ENCODE results near the gene PDE1C. TPM values are rescaled to one million over a fixed set of nuclear protein-coding genes. Genes with fewer than 3 reads are reported as not detected.
"Not testable (repeated sequence)": the region's sequence is repeated elsewhere in the genome, so short reads cannot be mapped to it uniquely, and the experiment has no call there.

The PDE1C gene
- total and polyA plus RNA-seq, 3 experiments from 2014 or later = not detected

GRCh38 chr7:31835471-31835870 is 234.7 kb downstream of the PDE1C start:
- CTCF ChIA-PET = no interaction called here
- POLR2A ChIA-PET = no interaction called here
- no peaks in the 10 kb centered on the region for H3K27me3 ChIP-seq (ENCODE audit: insufficient read depth, low read length, poor library complexity, severe bottlenecking)
- Mint-ChIP-seq H3K4me3 (no peak overlapping the region), H3K4me1 (no peaks in the 10 kb centered on the region), H3K27me3 (no peaks in the 10 kb centered on the region), H3K36me3 (no peaks in the 10 kb centered on the region), H3K27ac (no peak overlapping the region), H3K9me3 (peaks cover 5 to 9% (median 6%) of the 10 kb centered on the region in 5 donors)
- H3K9me3 ChIP-seq (ENCODE audit: low read length) = no peaks in the 10 kb centered on the region
- H3K36me3 ChIP-seq (ENCODE audit: insufficient read depth, low read length) = no peaks in the 10 kb centered on the region
- DNase-seq = no peak
- no peak overlapping the region for H3K27ac ChIP-seq (ENCODE audit: low read depth, low read length)
- no peaks in the 10 kb centered on the region for H3K4me1 ChIP-seq (ENCODE audit: insufficient read depth, low read length)
- H3K4me3 ChIP-seq (ENCODE audit: low read length) = no peak overlapping the region

- H3K27me3 Mint-ChIP-seq; H3K4me1 Mint-ChIP-seq; H3K9me3 Mint-ChIP-seq; H3K27ac Mint-ChIP-seq; CTCF ChIA-PET; DNase-seq; H3K36me3 ChIP-seq (ENCODE audit: insufficient read depth, low read length); H3K36me3 Mint-ChIP-seq; H3K4me3 ChIP-seq (ENCODE audit: low read length); H3K27ac ChIP-seq (ENCODE audit: low read depth, low read length); H3K27me3 ChIP-seq (ENCODE audit: insufficient read depth, low read length, poor library complexity, severe bottlenecking); H3K4me1 ChIP-seq (ENCODE audit: insufficient read depth, low read length); H3K4me3 Mint-ChIP-seq; POLR2A ChIA-PET; H3K9me3 ChIP-seq (ENCODE audit: low read length): not testable (repeated sequence)
These were observed 236.6 kb downstream of the PDE1C start for GRCh38 chr7:31833625-31834024.

GRCh38 chr7:31828520-31828919 is 241.7 kb downstream of the PDE1C start:
- no peak for DNase-seq
- H3K27me3 Mint-ChIP-seq = no peaks in the 10 kb centered on the region
- no peaks in the 10 kb centered on the region for H3K4me1 Mint-ChIP-seq
- no peaks in the 10 kb centered on the region for H3K36me3 Mint-ChIP-seq
- H3K4me3 Mint-ChIP-seq = no peak overlapping the region
- Histone ChIP-seq H3K27me3 (ENCODE audit: insufficient read depth, low read length, poor library complexity, severe bottlenecking) (no peaks in the 10 kb centered on the region), H3K27ac (ENCODE audit: low read depth, low read length) (no peak overlapping the region), H3K9me3 (ENCODE audit: low read length) (no peaks in the 10 kb centered on the region), H3K4me1 (ENCODE audit: insufficient read depth, low read length) (no peaks in the 10 kb centered on the region), H3K4me3 (ENCODE audit: low read length) (no peak overlapping the region), H3K36me3 (ENCODE audit: insufficient read depth, low read length) (no peaks in the 10 kb centered on the region)
- POLR2A ChIA-PET = no interaction called here
- CTCF ChIA-PET = no interaction called here
- no peak overlapping the region for H3K27ac Mint-ChIP-seq
- H3K9me3 Mint-ChIP-seq = peaks cover 5 to 11% (median 9%) of the 10 kb centered on the region in 5 donors

- Mint-ChIP-seq H3K36me3 (no peaks in the 10 kb centered on the region), H3K4me3 (no peak overlapping the region), H3K27ac (no peak overlapping the region), H3K27me3 (no peaks in the 10 kb centered on the region), H3K9me3 (peaks cover 2 to 9% (median 7%) of the 10 kb centered on the region in 5 donors), H3K4me1 (no peaks in the 10 kb centered on the region)
- H3K9me3 ChIP-seq (ENCODE audit: low read length) = no peaks in the 10 kb centered on the region
- no peak overlapping the region for H3K27ac ChIP-seq (ENCODE audit: low read depth, low read length)
- H3K4me1 ChIP-seq (ENCODE audit: insufficient read depth, low read length) = no peaks in the 10 kb centered on the region
- no peaks in the 10 kb centered on the region for H3K27me3 ChIP-seq (ENCODE audit: insufficient read depth, low read length, poor library complexity, severe bottlenecking)
- no peak for DNase-seq
- H3K36me3 ChIP-seq (ENCODE audit: insufficient read depth, low read length) = no peaks in the 10 kb centered on the region
- no peak overlapping the region for H3K4me3 ChIP-seq (ENCODE audit: low read length)
- ChIA-PET POLR2A (no interaction called here), CTCF (no interaction called here)
These were observed 244.6 kb downstream of the PDE1C start for GRCh38 chr7:31825576-31825975.

GRCh38 chr7:31819031-31819430 is 251.2 kb downstream of the PDE1C start:
- POLR2A ChIA-PET = no interaction called here
- Histone ChIP-seq H3K4me1 (ENCODE audit: insufficient read depth, low read length) (no peaks in the 10 kb centered on the region), H3K27ac (ENCODE audit: low read depth, low read length) (no peak overlapping the region), H3K36me3 (ENCODE audit: insufficient read depth, low read length) (no peaks in the 10 kb centered on the region), H3K4me3 (ENCODE audit: low read length) (no peak overlapping the region), H3K27me3 (ENCODE audit: insufficient read depth, low read length, poor library complexity, severe bottlenecking) (no peaks in the 10 kb centered on the region), H3K9me3 (ENCODE audit: low read length) (no peaks in the 10 kb centered on the region)
- H3K36me3 Mint-ChIP-seq = no peaks in the 10 kb centered on the region
- H3K27ac Mint-ChIP-seq = no peak overlapping the region
- no peaks in the 10 kb centered on the region for H3K27me3 Mint-ChIP-seq
- no peak for DNase-seq
- no peaks in the 10 kb centered on the region for H3K4me1 Mint-ChIP-seq
- peaks cover 0 to 20% (median 2%) of the 10 kb centered on the region in 5 donors for H3K9me3 Mint-ChIP-seq
- H3K4me3 Mint-ChIP-seq = no peak overlapping the region
- CTCF ChIA-PET = no interaction called here

- DNase-seq = no peak
- no peaks in the 10 kb centered on the region for H3K27me3 ChIP-seq (ENCODE audit: insufficient read depth, low read length, poor library complexity, severe bottlenecking)
- Mint-ChIP-seq H3K4me1 (no peaks in the 10 kb centered on the region), H3K4me3 (no peak overlapping the region), H3K9me3 (peaks cover 0 to 22% (median under 1%) of the 10 kb centered on the region in 5 donors), H3K27ac (no peak overlapping the region), H3K27me3 (no peaks in the 10 kb centered on the region), H3K36me3 (no peaks in the 10 kb centered on the region)
- no peak overlapping the region for H3K4me3 ChIP-seq (ENCODE audit: low read length)
- no peaks in the 10 kb centered on the region for H3K4me1 ChIP-seq (ENCODE audit: insufficient read depth, low read length)
- ChIA-PET CTCF (no interaction called here), POLR2A (no interaction called here)
- no peak overlapping the region for H3K27ac ChIP-seq (ENCODE audit: low read depth, low read length)
- no peaks in the 10 kb centered on the region for H3K9me3 ChIP-seq (ENCODE audit: low read length)
- H3K36me3 ChIP-seq (ENCODE audit: insufficient read depth, low read length) = no peaks in the 10 kb centered on the region
These were observed 253.4 kb downstream of the PDE1C start for GRCh38 chr7:31816810-31817209.

- H3K9me3 ChIP-seq (ENCODE audit: low read length) = no peaks in the 10 kb centered on the region
- no peaks in the 10 kb centered on the region for H3K27me3 Mint-ChIP-seq
- H3K27ac ChIP-seq (ENCODE audit: low read depth, low read length) = no peak overlapping the region
- H3K4me1 ChIP-seq (ENCODE audit: insufficient read depth, low read length) = no peaks in the 10 kb centered on the region
- DNase-seq = no peak
- CTCF ChIA-PET = no interaction called here
- no peak overlapping the region for H3K4me3 Mint-ChIP-seq
- no peaks in the 10 kb centered on the region for H3K27me3 ChIP-seq (ENCODE audit: insufficient read depth, low read length, poor library complexity, severe bottlenecking)
- H3K9me3 Mint-ChIP-seq = peaks cover 0 to 18% (median 2%) of the 10 kb centered on the region in 5 donors
- no peaks in the 10 kb centered on the region for H3K36me3 ChIP-seq (ENCODE audit: insufficient read depth, low read length)
- no peaks in the 10 kb centered on the region for H3K4me1 Mint-ChIP-seq
- no peak overlapping the region for H3K27ac Mint-ChIP-seq
- no peaks in the 10 kb centered on the region for H3K36me3 Mint-ChIP-seq
- H3K4me3 ChIP-seq (ENCODE audit: low read length) = no peak overlapping the region
- POLR2A ChIA-PET = no interaction called here
These were observed 254.4 kb downstream of the PDE1C start for GRCh38 chr7:31815796-31816195.

GRCh38 chr7:31814187-31814586 is 256.0 kb downstream of the PDE1C start:
- Histone ChIP-seq H3K27me3 (ENCODE audit: insufficient read depth, low read length, poor library complexity, severe bottlenecking) (no peaks in the 10 kb centered on the region), H3K4me1 (ENCODE audit: insufficient read depth, low read length) (no peaks in the 10 kb centered on the region), H3K9me3 (ENCODE audit: low read length) (no peaks in the 10 kb centered on the region), H3K27ac (ENCODE audit: low read depth, low read length) (no peak overlapping the region), H3K36me3 (ENCODE audit: insufficient read depth, low read length) (no peaks in the 10 kb centered on the region), H3K4me3 (ENCODE audit: low read length) (no peak overlapping the region)
- CTCF ChIA-PET = no interaction called here
- H3K27ac Mint-ChIP-seq = no peak overlapping the region
- H3K36me3 Mint-ChIP-seq = no peaks in the 10 kb centered on the region
- H3K27me3 Mint-ChIP-seq = no peaks in the 10 kb centered on the region
- peaks cover 2 to 18% (median 2%) of the 10 kb centered on the region in 5 donors for H3K9me3 Mint-ChIP-seq
- POLR2A ChIA-PET = no interaction called here
- H3K4me1 Mint-ChIP-seq = no peaks in the 10 kb centered on the region
- no peak for DNase-seq
- no peak overlapping the region for H3K4me3 Mint-ChIP-seq

Measured in CD8-positive, alpha-beta memory T cell (primary cell).